ENCODE data around the gene FGD5.

FGD5 gene

DNA sequence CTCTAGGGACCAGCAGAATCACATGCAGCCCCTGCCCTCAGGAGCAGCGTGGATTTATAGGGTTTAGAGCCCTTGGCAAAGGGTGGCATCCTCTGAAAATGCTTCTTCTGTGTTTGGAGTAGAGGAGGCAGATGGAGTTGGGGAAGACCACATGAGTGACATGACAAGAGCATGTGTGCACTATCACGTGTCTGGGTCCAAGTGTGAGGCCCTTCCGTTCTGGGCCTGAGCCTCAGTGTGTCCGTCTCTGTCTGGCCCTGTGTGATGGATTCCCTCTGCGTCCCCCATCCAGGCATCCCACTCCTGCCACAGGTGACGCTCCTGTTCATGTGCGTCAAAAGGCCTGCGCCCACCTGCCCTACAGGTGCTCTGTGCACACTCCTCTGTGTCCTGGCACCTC lies 30.1 kb downstream of the FGD5 start:
- DNase-seq (ENCODE audit: low read depth in 2 of 2) = no peak

DNA sequence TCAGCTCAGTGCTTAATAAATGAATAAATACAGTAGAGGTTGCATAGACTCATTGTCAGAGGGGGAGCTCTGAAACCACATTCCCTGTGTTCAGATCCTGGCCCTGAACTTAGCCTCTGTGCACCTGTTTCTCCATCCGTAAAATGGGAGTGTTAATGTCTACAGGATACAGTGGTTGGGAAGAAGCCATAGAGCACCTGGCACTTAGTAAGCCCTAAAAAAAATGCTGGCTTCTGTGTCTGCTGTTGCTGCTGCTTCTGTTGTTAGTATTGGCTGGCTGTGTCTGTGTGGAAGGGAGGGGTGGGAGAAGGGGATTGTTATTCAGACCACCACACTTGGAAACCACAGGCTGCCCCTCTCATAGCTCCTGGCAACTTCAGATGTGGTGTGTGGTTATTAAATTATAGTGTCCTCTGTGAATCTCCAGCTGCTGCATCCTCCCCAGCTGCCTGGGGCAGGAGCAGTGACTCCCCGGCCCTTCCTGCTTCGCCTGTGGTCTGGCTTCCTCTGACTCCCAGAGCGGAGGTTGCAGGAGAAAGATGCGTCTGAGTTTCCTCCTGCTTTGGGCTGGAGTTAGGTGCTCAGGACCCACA lies 31.0 kb downstream of the FGD5 start:
- DNase-seq (ENCODE audit: low read depth in 2 of 2) = no peak

DNA sequence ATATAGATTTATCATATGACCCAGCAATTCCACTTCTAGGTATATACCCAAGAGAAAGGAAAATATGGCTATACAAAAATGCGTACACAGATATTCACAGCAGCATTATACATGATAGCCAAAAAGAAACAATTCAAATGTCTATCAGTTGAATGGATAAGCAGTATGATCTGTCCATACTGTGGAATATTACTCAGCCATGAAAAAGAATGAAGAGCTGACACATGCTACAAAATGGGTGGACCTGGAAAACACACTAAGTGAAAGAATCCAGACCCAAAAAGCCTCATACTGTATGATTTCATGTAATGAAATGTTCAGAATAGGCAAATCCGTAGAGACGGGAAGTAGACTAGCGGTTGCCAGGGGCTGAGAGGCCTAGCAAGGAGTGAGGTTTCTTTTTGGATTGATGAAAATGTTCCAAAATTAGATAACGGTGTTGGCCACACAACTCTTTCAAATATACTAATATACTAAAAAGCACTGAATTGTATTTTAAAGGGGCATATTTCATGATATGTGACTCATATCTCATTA lies 33.4 kb downstream of the FGD5 start:
- no peak for DNase-seq (ENCODE audit: low read depth in 2 of 2)

DNA sequence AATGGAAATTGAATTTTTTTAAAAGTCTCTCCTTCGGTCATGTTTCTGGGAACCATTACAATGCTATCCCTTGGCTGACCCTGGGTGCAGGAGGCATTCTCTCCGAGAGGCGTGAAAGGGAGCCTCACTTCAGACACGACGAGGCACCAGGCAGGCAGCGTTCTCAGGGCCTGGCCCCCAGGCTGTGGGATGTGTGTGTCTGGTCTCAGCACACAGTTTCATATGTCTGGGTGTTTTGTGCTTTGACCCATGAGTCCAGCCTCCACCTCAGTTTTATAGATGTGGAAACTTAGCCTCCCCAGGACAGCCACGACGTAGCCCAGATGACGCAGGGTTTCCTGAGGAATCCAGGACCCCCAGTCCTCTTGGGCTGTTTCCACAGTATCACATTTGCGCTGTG lies 34.0 kb downstream of the FGD5 start:
- no peak for DNase-seq (ENCODE audit: low read depth in 2 of 2)

DNA sequence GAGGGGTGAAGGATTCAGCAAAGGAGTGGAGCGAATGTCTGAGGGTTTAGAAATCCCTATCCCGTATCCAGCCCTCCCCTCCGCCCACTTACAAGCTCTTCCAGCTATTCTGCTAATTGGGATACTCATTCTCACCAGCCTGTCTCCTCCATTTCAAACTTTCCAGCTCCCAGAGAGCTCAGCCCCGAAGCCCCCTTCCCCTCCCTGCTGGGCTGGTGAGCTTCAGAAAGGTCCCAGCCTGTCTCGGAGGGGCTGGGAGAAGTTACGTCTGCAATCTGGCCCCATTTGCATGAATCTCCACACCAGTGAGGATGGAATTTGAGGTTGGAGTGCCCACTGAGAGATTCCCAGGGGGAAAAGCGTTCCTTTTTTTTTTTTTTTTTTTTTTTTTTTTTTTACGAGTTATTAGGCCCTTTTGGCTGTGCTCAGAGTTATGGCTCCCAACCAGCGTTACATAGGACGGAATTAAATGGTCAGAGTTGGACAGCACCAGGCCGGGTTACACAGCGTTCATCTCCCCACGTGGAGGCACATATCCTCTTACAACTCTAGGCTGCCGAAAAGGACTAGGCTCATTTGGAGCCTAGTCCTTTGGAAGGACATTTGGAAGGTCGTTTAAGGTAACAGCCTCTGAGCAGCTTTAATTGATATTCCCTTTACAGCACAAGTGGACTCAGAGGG lies 34.6 kb downstream of the FGD5 start:
- no peak for DNase-seq (ENCODE audit: low read depth in 2 of 2)

DNA sequence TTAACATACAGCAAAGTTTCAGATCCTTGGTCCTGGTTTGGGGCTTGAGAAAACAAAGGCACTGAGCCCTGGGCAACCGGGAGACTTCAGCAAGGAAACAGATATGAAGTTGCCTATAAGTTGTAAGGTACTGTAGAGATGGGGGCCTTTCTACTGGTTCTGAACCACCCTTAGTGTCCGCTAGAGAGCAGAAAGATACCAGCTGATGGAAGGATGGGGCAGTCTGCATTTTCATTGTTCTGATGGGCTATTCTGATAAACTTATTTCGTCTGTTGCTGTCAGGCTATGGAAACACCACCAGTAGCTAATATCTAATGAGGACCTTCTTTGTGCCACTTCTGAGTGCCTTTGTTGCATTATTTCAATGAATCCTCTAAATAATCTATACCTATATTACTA lies 38.7 kb downstream of the FGD5 start:
- no peak for DNase-seq (ENCODE audit: low read depth in 2 of 2)

DNA sequence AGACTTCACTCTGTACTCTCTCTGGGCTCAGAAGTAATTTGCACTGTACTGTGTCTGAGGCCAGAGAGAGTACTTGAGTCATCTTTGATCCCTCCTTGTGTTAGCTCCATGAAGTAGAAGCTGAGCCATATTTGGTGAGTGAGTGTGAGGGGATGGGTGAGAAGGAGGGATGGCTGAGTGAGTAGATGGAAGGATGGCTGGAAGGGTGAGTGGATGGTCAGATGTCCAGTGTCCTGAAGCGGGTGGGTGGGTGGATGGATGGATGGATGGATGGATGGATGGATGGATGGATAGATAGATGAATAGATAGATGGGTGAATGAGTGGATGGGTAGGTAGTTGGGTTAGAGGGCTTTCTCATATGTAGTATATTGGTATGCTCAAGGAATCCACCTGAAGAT lies 39.3 kb downstream of the FGD5 start:
- DNase-seq (ENCODE audit: low read depth in 2 of 2) = no peak

DNA sequence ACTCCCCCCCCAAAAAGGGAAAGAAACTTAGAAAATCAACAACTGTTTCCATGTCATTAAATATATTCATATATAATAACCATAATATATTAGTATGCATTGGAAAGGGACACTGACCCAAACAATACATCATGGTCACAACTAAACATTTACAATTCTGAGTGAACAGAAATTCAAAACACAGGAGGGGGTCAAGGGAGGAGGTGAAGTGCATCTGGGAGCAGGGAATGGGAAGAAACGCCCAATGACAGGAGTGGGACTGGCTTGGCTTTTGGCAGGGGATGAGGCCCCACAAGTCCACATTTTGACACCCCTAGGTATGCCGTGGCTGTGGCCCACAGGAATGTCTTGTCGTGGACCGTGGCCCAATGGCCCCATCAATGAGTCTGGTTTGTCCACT lies 41.1 kb downstream of the FGD5 start:
- no peak for DNase-seq (ENCODE audit: low read depth in 2 of 2)

DNA sequence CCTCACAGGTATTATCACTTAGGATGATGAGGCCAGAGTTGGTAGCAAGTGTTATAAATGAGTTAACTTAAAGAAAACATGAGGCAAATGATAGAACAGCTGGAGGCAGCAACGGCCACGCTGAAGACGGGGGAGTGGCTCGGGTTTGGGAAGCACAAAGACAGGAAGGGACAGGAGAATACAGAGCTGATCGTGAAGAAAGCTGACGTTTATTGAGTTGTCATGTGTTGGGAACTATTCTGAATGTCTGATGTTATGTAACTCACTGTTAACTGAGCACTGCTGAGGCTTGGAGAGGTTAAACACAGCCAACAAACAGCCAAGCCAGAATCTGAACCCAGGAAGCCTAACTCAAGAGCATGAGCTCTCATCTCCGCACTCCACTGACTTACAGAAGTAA lies 42.3 kb downstream of the FGD5 start:
- DNase-seq (ENCODE audit: low read depth in 2 of 2) = no peak

DNA sequence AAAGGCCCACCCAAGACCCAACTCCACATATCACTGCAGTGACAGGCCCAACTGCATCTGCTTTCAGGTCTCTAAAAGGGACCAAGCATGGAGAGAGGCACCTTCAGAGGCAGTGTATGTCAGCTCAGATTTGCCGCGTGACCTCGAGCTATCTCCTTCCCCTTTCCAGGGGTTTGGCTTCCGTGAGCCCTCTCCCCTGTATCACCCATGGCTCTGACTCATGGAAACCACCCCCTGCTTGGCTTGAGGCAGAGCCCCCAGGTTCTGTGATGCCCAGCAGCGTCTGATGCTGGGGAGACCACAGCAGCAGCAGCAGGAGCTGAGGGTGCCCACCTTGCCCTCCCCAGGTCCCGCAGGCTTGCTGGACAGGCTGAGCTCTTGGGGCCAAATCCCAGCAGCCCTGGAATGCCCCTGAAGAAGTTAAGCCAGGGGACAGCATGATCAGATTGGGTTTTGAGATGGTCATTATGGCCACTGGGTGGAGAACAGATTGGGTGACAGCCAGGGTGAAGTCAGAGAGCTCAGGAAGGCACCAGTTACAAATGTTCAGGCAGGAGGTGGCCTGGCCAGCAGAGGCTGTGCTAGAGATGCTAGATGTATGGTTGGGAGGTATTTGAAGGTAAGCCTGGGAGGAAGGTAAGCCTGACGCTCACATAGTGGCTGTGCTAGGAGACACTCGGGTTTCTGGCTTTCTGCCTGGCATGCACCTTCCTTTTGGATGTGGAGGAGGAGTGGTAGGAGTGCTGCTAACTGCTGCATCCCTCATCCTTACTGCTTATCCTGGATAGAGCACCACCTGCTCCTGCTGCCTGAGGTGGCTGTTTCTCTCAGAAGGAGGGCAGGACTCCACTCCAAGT lies 42.9 kb downstream of the FGD5 start:
- no peak for DNase-seq (ENCODE audit: low read depth in 2 of 2)

DNA sequence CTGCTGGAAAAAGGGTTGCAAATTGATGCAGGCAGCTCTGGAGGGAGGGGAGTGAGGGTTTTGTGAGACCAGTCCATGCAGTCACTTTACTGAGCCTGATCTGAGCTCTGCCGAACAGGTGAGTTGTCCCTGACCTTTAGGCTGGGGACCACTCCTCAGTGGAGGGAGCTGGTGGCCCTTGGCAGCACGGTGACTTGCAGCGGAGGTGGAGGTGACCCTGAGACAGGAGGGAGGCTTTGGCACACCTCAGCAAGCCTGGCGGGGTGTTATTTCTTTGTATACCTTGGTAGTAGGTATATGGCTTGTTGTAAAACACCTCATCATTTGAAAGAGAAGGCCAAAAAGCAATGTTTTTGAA lies 43.5 kb downstream of the FGD5 start:
- no peak for DNase-seq (ENCODE audit: low read depth in 2 of 2)

DNA sequence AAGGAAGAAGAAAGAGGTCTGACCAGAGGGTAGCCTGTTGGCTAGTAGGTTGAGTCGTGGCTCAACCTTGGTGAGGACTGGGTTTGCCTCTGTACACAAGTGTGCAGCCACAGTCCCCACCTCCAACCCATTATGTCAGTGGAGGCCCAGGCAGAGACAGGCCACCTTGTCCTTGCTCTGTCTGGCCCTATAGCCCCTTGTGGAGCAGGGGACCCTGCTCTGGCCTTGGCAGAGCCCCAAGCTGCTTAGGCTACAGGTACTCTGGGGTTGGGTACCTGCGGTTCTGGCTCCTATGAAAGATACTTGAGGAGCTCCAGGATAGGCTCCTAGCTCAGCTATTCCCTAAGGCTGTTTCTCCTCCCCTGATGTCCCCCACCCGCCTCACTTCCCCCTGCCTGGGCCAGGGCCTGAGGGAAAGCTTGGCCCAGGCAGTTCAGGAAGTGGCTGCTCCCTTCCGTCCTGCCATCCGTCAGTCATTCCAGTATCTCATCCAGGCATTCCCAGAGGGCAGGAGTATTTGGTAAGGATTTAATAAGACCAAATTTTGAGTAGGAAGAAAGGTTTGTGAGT lies 44.0 kb downstream of the FGD5 start:
- DNase-seq (ENCODE audit: low read depth in 2 of 2) = no peak

DNA sequence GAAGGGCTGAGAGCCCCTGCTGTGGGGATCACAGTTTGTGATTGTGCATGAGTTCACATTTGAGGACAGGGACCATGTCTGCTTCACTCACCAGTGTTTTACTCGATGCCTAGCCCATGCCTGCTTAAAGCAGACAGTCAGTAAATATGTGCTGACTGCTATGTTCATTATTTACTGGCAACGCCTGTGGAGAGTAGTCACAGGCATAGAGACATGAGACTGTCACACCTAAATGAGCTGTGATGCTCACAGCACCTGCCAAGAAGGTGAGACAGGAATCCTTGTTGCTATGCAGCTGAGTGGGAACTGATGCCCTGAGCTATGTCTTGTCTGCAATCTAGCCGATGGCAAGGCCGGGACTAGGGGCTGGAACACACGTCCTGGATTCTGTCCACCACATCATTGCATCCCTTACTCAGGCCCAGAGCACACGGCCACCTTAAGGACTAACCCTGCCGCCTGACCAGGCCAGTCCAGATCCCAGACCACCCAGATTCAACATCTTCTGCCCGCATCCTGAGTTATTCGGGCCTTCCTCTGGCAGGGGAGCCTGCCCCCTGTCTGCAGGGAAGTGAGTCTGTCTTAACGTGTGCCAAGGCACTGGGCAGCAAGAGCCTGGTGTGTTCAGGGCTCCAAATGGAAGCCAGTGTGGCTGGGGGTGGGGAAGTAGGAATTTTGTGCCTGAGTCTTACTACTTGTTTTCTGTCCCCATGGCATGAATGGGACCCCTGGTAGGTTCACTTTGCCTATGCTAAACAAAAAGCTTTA lies 44.8 kb downstream of the FGD5 start:
- no peak for DNase-seq (ENCODE audit: low read depth in 2 of 2)

DNA sequence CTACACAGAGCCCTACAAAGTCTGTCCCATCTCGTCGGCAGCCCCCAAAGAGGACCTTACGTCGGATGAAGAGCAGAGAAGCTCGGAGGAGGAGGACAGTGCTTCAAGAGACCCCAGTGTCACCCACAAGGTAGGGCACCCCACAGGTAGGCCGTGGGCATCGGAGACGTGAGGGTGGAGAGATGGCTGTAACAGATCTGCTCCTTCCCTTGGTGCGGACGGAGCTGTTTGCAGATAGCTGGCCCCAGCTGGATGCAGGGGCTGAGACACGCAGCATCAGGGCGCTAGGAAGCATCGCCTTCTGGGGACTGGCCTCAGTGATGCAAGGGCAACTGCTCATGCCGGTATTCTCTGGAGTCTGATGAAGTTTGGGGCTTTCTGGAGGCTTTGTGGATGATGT lies 45.4 kb downstream of the FGD5 start:
- no peak for DNase-seq (ENCODE audit: low read depth in 2 of 2)

DNA sequence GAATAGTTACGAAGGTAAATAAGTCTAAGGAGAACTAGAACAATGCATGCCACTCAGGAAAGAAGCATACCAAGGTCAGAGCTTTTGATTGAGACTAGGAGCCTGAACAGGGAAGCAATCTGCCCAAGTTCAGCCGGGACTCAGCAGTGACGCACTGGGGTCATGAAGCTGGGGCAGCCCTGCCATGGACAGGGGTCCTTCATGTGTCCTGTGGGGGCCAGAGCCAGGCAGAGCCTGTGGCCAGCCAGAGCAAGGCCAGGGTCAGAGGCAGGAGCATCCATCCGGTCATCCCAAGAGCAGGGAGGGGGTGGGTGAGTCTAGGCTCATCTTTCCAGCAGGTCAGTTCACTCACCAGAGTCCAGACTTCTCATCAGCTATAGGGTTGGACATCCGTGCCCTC lies 47.9 kb downstream of the FGD5 start:
- no peak for DNase-seq (ENCODE audit: low read depth in 2 of 2)

DNA sequence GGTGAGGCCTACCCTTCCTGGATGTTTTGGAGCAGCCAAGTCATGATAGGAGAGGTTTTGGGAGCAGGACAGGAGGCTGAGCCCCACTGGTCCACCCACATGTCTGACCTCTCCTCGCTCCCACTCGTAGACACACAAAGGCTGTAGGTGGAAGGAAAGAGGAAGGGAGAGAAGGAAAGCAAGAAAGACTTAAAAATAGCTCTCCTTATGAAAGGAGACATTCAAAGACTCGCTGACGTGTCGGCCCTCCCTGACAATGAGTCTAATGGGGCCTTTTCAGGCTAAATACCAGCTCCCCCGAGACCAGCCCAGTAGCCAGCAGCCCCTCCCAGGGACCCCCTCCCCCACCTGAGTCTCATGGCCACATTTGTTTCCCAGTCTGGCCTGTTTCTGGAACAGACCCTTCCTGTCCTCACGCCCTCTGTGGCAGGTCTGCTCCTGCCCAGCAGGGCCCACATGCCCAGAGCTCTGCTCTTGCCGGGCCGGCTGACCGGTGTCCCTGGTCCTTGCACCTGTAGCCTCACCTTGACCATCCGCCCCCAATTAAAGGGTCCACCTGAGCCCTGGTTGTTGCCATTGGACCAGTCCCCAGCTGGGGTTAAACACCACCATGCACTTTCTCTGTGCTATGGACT lies 49.3 kb downstream of the FGD5 start:
- DNase-seq (ENCODE audit: low read depth in 2 of 2) = no peak

DNA sequence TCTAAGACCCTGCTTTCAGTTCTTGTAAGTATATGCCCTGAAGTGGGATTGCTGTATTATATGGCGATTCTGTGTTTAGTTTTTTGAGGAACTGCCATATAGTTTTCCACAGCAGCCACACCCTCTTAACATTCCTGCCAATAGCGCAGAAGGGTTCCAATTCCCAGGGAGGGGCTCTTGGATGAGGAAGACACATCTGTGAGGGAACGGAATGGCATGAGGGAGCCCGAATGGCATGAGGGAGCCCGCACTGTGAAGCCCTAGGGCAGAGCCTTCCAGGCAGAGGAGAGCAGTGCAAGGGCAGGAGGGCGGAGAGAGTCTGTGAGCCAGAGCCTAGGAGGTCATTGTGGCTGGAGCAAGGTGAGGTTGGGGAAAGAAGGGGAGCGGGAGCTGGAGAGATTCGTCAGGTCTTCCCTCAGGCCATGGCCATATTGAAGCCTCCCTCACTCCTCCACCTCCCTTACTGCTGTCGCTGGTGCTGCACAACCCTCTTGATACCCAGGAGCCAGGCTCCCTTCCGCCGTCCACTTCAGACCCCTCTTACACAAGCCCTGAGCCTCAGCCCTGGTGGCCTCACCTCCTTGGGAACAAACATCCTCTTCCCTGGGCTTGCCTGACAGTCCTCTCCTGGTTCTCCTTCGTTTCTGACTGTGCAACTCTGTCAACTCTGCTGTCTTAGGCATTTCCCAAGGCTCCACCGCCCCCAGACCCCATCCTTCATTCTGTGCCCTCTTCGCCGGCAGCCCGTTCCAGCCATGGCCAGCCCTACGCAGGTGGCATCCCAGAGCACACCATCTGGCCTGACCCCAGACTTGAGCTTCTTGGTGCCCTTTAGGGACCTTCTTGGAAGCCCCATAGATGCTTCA lies 51.4 kb downstream of the FGD5 start:
- no peak for DNase-seq (ENCODE audit: low read depth in 2 of 2)

DNA sequence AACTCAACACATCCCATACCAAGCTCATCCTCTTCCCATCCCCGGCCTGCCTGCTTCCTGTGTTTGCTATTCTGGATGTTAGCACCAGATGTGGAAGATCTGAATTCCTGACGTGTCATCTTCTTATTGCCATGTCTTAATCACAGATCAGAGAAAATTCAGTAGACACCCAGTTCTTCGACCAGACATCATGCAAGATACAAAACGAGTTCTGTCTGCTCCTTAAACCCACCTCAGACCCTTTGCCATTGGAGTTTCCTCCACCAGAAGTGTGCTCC lies 52.0 kb downstream of the FGD5 start:
- DNase-seq (ENCODE audit: low read depth in 2 of 2) = no peak

DNA sequence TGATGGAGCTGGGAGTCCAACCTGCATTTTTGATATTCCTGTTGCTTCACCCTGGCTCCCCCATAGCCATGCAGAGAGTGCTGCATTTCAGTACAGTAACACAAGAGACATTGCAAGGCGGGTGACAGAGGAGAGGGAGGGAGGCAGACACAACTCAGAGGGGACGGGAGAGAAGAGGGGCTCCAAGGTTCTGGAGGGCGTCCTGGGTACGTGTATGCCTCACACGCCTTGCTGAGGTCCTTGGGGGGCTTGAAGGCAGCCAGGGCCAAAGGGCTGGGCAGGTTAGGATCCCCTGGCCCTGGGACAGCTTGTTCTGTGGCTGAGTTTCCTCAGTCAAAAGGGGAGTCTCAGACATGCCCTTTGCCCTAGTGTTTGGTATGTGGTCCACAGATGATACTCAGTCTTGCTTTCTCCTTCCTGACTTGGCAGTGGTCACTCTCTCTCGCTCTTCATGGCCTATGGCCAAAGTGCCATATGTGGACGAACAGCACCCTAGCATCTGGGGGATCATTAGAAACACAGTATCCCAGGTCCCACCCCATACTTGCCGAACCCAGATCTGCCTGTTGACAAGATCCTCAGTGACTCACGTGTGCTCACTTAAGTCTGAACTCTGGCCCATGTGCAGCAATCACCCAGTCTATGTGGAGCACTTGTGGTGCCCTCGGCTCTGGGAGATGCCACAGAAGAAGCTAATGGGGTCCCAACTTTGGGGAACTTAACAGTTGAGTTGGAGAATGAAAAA lies 52.9 kb downstream of the FGD5 start:
- DNase-seq (ENCODE audit: low read depth in 2 of 2) = no peak

DNA sequence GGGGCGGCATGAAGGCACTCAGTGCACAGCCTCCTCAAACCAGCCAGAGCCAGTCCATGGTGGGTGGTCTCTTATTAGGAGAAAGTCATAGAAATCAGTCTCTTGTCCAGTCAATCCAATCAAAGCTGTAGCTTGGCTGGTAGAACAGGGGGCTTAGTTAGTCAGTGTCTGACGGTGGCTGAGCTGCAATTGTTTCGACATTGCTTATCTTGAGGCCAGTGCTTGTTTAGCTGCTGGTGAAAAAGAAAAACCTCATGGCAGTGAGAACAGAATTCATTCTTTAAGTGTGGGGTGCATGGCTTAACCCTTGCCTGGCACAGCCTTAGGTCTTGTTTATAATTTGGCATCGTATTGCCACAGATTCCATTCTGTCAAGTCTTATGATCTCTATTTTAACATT lies 53.9 kb downstream of the FGD5 start:
- no peak for DNase-seq (ENCODE audit: low read depth in 2 of 2)

Measured in stimulated activated CD8-positive, alpha-beta memory T cell treated with anti-CD3 and anti-CD28 coated beads, Interleukin-7, amount 100 ng/mL, for 4 hours (primary cell).